ENCODE data around the gene MRM3.

- TF ChIP-seq SP1 (IDR thresholded peaks at IDR 0.05) (no peak), ARNT (IDR thresholded peaks at IDR 0.05) (no peak), PKNOX1 (IDR thresholded peaks at IDR 0.05) (no peak), SUZ12 (IDR thresholded peaks at IDR 0.05) (no peak)
Observed at GRCh38 chr17:814371-814770, 32.2 kb downstream of the MRM3 start.
